KMS-11 (cell line): Measurements from ENCODE around the gene SLC22A31.

ENCODE experiments used
- H2AFZ ChIP-seq: fragments of 200-600 bp; sonication (generic); 2 replicates; pipeline ENCODE4 v1.6.1; 2016; ENCODE audit warnings: antibody characterized with exemption, mixed run types, low read depth
- H3K27ac ChIP-seq: fragments of 200-600 bp; sonication (generic); 2 replicates; pipeline ENCODE4 v1.6.1; 2016; ENCODE audit warnings: mild to moderate bottlenecking, mixed run types
- H3K27me3 ChIP-seq: fragments of 200-600 bp; sonication (generic); 2 replicates; pipeline ENCODE4 v1.6.1; 2017; ENCODE audit warnings: mild to moderate bottlenecking, low read depth, mixed run types, moderate library complexity; ENCODE audit not compliant: insufficient read depth
- H3K36me3 ChIP-seq: fragments of 200-600 bp; sonication (generic); 2 replicates; pipeline ENCODE4 v1.6.1; 2017; ENCODE audit warnings: mild to moderate bottlenecking, mixed run types; ENCODE audit not compliant: insufficient read depth
- H3K4me1 ChIP-seq: fragments of 200-600 bp; sonication (generic); 2 replicates; pipeline ENCODE4 v1.6.1; 2016; ENCODE audit warnings: mild to moderate bottlenecking, low read depth, mixed run types; ENCODE audit not compliant: poor library complexity, severe bottlenecking
- H3K4me2 ChIP-seq: fragments of 200-600 bp; sonication (generic); 2 replicates; pipeline ENCODE4 v1.7.0; 2016; ENCODE audit warnings: mild to moderate bottlenecking, mixed run types
- H3K4me3 ChIP-seq: fragments of 200-600 bp; sonication (generic); IDR thresholded peaks from 2 replicates; pipeline ENCODE4 v1.6.1; 2017; ENCODE audit warnings: low read depth, low read length, mixed read lengths; ENCODE audit not compliant: insufficient read depth
- H3K79me2 ChIP-seq: fragments of 200-600 bp; sonication (generic); 2 replicates; pipeline ENCODE4 v1.6.1; 2016; ENCODE audit warnings: low read depth, mixed run types; ENCODE audit not compliant: insufficient read depth
- H3K9ac ChIP-seq: fragments of 200-600 bp; sonication (generic); 2 replicates; pipeline ENCODE4 v1.6.1; 2016; ENCODE audit warnings: mild to moderate bottlenecking, mixed run types
- H4K20me1 ChIP-seq: fragments of 200-600 bp; sonication (generic); 2 replicates; pipeline ENCODE4 v1.6.1; 2016; ENCODE audit warnings: mild to moderate bottlenecking, mixed run types; ENCODE audit not compliant: insufficient read depth
- CTCF ChIP-seq: fragments of 200-600 bp; sonication (generic); conservative IDR thresholded peaks from 2 replicates; pipeline ENCODE4 v1.6.1; 2017; ENCODE audit warnings: low read depth, mild to moderate bottlenecking, antibody characterized with exemption, low read length, moderate library complexity, mixed read lengths

SLC22A31 gene

GRCh38 chr16:89161763-89162713, 38.3 kb downstream of the SLC22A31 start:
- Histone ChIP-seq H4K20me1 (no peaks in the 10 kb centered on the region), H3K79me2 (no peaks in the 10 kb centered on the region), H3K4me1 (peaks cover 3% of the 10 kb centered on the region), H3K4me3 (no peak overlapping the region), H3K36me3 (no peaks in the 10 kb centered on the region), H3K27ac (no peak overlapping the region), H3K27me3 (peaks cover 19% of the 10 kb centered on the region), H2AFZ (no peak overlapping the region), H3K9ac (no peak overlapping the region), H3K4me2 (no peak overlapping the region)
- no peak for TF ChIP-seq CTCF

DNA sequence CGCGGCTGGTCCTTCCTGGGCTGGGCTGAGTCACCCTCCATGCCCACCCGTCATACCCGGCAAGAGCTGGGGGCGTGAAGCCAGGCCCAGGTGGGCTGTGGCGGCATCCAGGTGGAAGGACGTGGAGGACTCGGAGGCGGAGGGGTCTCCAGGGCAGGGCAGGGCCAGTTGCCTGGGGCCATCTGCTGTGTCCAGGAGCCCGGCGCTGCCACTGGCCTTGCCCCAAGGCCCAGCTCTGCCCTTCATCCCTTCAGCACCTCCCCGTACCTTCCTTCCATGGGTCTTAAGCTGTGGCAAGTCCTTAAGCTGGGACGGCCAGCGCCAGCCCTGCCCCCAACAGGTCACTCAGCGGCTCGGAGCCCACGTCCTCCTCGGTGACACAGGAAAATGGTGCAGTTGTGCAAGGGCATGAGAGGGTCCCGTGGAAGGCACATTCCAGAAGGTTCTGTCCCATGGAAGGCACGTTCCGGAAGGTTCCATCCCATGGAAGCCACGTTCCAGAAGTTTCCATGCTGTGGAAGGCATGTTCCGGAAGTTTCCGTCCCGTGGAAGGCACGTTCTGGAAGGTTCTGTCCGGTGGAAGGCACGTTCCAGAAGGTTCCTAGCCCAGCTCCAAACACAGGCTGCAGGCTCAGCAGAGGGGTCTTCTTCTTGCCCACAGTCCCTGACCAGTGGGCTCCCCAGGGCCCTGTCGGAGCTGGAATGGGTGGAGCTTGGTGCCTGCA, 39.2 kb downstream of the SLC22A31 start:
- no peak overlapping the region for H3K9ac ChIP-seq
- H3K27me3 ChIP-seq, result peaks cover 14% of the 10 kb centered on the region
- no peak overlapping the region for H3K4me3 ChIP-seq
- no peak overlapping the region for H3K4me2 ChIP-seq
- no peak overlapping the region for H2AFZ ChIP-seq
- no peaks in the 10 kb centered on the region for H4K20me1 ChIP-seq
- no peaks in the 10 kb centered on the region for H3K4me1 ChIP-seq
- H3K27ac ChIP-seq, result no peak overlapping the region
- no peaks in the 10 kb centered on the region for H3K79me2 ChIP-seq
- H3K36me3 ChIP-seq, result no peaks in the 10 kb centered on the region
- TF ChIP-seq CTCF, result no peak

DNA sequence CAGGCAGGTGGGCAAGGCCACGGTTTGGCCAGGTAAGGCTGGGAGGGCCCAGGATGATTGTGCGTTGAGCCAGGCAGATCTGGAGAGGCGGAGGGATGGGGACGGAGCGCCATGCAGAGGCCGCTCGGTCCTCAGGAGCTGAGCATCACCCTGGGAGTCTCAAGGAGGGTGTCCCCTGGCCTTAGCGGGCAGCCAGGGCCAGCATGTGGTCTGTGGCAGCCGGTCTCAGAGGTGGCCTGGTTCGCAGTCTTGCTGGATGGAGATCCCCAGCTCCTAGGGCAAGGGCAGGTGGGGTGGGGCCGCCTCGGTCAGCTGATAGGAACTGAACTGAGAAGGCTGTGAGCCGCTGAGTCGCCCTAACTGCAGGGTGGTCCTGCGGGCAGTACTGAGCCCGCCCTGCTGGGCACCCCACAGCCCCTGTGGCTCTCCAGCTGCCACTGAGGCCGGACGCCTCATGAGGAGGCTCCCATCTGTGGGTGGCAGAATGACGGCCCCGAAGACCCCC, 40.4 kb downstream of the SLC22A31 start:
- H3K27ac ChIP-seq, result no peak overlapping the region
- no peak overlapping the region for H3K4me2 ChIP-seq
- H3K9ac ChIP-seq, result no peak overlapping the region
- H3K4me1 ChIP-seq, result no peaks in the 10 kb centered on the region
- H4K20me1 ChIP-seq, result no peaks in the 10 kb centered on the region
- no peaks in the 10 kb centered on the region for H3K36me3 ChIP-seq
- no peak overlapping the region for H3K4me3 ChIP-seq
- peaks cover 11% of the 10 kb centered on the region; the same call in 1 of the 2 replicates for H3K27me3 ChIP-seq
- TF ChIP-seq CTCF, result no peak
- no peak overlapping the region for H2AFZ ChIP-seq
- H3K79me2 ChIP-seq, result no peaks in the 10 kb centered on the region

GRCh38 chr16:89159066-89159849, 41.1 kb downstream of the SLC22A31 start:
- H3K4me2 ChIP-seq, result no peak overlapping the region
- no peak overlapping the region for H3K4me3 ChIP-seq
- no peak overlapping the region for H3K27ac ChIP-seq
- peaks cover 11% of the 10 kb centered on the region; the same call in 1 of the 2 replicates for H3K27me3 ChIP-seq
- H3K79me2 ChIP-seq, result no peaks in the 10 kb centered on the region
- H4K20me1 ChIP-seq, result no peaks in the 10 kb centered on the region
- H2AFZ ChIP-seq, result no peak overlapping the region
- H3K36me3 ChIP-seq, result no peaks in the 10 kb centered on the region
- no peak for TF ChIP-seq CTCF
- no peaks in the 10 kb centered on the region for H3K4me1 ChIP-seq
- no peak overlapping the region for H3K9ac ChIP-seq
